HAP-1 (cell line): ENCODE data around the gene ARHGAP29.
"Not testable (repeated sequence)": the region's sequence is repeated elsewhere in the genome, so short reads cannot be mapped to it uniquely, and the experiment has no call there.

ENCODE experiments used
- DNase-seq, 2 experiments: peaks; one replicate each; pipeline ENCODE4 v3.0.0-alpha.2; 2016 to 2020; ENCODE audit warnings: low spot score in 2 of 2
- H3K27me3 ChIP-seq: fragments of 250-450 bp; sonication (Bioruptor Pico); 2 replicates; pipeline ENCODE4 v1.5.1; 2020; ENCODE audit warnings: low read depth, mild to moderate bottlenecking, moderate library complexity
- H3K36me3 ChIP-seq: fragments of 250-450 bp; sonication (Bioruptor Pico); replicated peaks from 2 replicates; pipeline ENCODE4 v1.5.1; 2020; ENCODE audit warnings: mild to moderate bottlenecking
- H3K4me1 ChIP-seq: fragments of 250-450 bp; sonication (Bioruptor Pico); 2 replicates; pipeline ENCODE4 v1.5.1; 2020; ENCODE audit warnings: mild to moderate bottlenecking
- H3K4me3 ChIP-seq: fragments of 250-450 bp; sonication (Bioruptor Pico); 2 replicates; pipeline ENCODE4 v1.5.1; 2020; ENCODE audit warnings: mild to moderate bottlenecking, moderate library complexity
- H3K9me3 ChIP-seq: fragments of 250-450 bp; sonication (Bioruptor Pico); 2 replicates; pipeline ENCODE4 v1.5.1; 2020; ENCODE audit warnings: mild to moderate bottlenecking, moderate library complexity
- in situ Hi-C: fragments of 300-500 bp; cut with MboI; formaldehyde crosslinking; loops from 3 replicates; pipeline ENCODE4 v1.14.3; 2020; ENCODE audit warnings: low sequenced_read_pairs, inconsistent platforms, mixed read lengths

ARHGAP29 gene

DNA sequence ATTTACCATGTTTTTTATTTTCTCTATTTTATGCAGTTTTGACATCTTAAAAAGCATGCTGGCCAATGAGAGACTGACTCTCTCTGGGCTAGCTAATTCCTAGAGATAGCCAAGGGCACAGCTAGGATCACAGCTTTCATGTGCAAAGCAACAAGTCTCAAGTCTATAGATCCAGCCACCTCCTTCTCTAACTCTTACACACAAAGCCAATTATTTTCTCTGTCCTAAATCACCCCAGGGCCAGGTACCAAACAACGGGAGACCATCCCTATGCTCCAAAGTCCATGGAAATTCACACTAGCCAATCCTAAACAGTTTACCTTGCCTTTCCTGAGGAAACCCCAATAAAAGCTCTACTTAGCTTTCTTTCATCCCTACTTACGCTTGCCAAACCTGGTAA lies 38.0 kb downstream of the ARHGAP29 start:
- no peaks in the 10 kb centered on the region for H3K36me3 ChIP-seq
- H3K4me3 ChIP-seq: no peak overlapping the region
- DNase-seq: no peak
- no peaks in the 10 kb centered on the region for H3K9me3 ChIP-seq
- H3K27me3 ChIP-seq: peaks cover 11% of the 10 kb centered on the region
- in situ Hi-C loops: no loop called here
- H3K4me1 ChIP-seq: no peaks in the 10 kb centered on the region

DNA sequence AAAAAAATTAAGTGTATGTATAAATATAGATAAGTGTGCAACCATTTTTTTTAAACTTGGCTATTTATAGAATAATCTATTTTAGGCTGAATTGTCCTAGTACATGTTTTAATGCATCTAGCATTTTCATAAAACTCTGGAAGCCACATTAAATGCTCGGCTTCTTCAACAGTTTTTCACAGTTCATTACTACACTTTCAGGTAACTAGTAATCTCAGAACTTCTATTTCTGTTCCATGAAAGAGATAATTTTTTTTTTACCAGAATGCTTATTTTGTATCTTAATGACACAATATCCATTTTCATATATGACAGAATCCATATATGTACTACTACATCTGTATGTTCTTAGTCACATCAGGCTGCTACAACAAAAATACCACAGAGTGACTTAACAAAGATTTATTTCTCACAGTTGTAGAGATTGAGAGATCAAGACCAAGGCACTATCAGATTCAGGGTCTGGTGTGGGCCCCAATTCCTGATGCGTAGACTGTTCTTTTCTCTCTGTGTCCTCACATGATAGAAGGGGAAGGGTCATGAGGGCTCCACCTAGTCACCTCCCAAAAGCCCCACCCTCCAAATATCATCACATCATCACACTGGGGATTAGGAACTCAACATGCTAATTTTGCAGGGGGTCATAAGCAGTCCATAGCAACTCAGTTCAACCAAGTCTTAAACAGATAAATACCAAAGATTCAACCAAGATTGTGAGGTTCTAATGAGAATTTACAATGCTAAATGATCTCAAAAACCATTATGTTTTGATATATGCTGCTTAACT lies 43.1 kb downstream of the ARHGAP29 start:
- H3K36me3 ChIP-seq: no peaks in the 10 kb centered on the region
- H3K4me3 ChIP-seq: no peak overlapping the region
- H3K9me3 ChIP-seq: no peaks in the 10 kb centered on the region
- peaks cover 16% of the 10 kb centered on the region for H3K27me3 ChIP-seq
- DNase-seq: no peak
- in situ Hi-C loops: no loop called here
- H3K4me1 ChIP-seq: no peaks in the 10 kb centered on the region

- Histone ChIP-seq H3K4me3 (no peak overlapping the region), H3K9me3 (no peaks in the 10 kb centered on the region), H3K27me3 (peaks cover 16% of the 10 kb centered on the region), H3K36me3 (no peaks in the 10 kb centered on the region), H3K4me1 (no peaks in the 10 kb centered on the region)
- DNase-seq: no peak
- in situ Hi-C loops: no loop called here
These were observed 44.3 kb downstream of the ARHGAP29 start for GRCh38 chr1:94193128-94193527.

- DNase-seq: no peak
- no peak overlapping the region for H3K4me3 ChIP-seq
- H3K9me3 ChIP-seq: no peaks in the 10 kb centered on the region
- peaks cover 9% of the 10 kb centered on the region for H3K27me3 ChIP-seq
- no peaks in the 10 kb centered on the region for H3K4me1 ChIP-seq
- in situ Hi-C loops: no loop called here
- H3K36me3 ChIP-seq: no peaks in the 10 kb centered on the region
These were observed 46.2 kb downstream of the ARHGAP29 start for GRCh38 chr1:94191216-94191615.

- H3K36me3 ChIP-seq: no peaks in the 10 kb centered on the region
- H3K9me3 ChIP-seq: no peaks in the 10 kb centered on the region
- in situ Hi-C loops: no loop called here
- peaks cover 2% of the 10 kb centered on the region; the same call in 1 of the 2 replicates for H3K27me3 ChIP-seq
- H3K4me3 ChIP-seq: no peak overlapping the region
- no peak for DNase-seq
- H3K4me1 ChIP-seq: no peaks in the 10 kb centered on the region
These were observed 50.4 kb downstream of the ARHGAP29 start for GRCh38 chr1:94186946-94187345.

DNA sequence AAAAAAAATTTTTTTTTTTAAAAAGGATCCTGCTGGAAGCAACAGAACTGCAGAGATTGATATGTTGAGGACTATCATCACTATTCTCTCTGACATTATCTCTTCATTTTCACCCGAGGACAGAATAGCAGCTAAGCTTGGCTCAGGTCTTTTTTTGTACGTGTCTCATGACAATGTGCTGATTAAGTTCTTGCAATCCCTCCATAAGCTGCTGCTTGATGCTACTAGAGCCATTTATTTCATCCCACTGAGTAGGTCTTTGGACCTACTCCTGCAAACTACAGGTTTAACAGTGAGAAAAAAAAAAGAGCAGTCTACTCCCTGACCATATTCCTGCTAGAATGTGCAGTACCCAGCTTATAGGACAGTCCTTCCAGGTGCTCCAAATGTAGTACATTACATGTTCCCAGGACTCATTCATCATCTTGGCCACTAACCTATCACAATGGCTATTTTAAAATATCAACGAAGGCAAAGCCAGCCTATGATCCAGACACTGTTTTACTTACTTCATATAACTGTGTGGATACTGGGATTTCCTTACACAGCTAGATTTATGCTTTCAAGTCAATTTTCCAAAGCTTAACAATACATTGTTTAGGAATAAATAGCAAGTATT lies 54.1 kb downstream of the ARHGAP29 start:
- DNase-seq: no peak
- H3K4me3 ChIP-seq: no peak overlapping the region

DNA sequence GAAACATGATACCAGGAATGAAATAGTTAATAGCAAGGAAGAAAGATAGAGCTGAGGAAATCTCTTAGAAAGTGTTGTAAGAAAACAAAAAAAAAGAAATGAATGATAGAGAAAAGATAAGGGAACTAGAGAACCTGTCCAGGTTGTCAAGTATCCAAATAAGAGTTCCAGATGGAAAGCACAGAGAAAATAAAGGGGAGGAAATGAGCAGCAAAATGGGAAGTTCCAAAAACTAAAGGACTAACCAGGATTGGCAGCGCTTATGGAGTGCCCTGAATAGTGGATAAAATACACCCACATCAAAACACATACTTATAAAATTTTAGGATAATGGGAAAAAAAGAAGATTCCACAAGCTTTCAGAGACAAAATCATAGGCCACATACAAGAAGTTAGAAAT lies 55.2 kb downstream of the ARHGAP29 start:
- no peak overlapping the region for H3K4me3 ChIP-seq
- H3K4me1 ChIP-seq: no peaks in the 10 kb centered on the region
- no peaks in the 10 kb centered on the region for H3K36me3 ChIP-seq
- no peaks in the 10 kb centered on the region for H3K9me3 ChIP-seq
- in situ Hi-C loops: no loop called here
- no peak for DNase-seq
- no peaks in the 10 kb centered on the region for H3K27me3 ChIP-seq

More for the DNA sequence above, 54.1 kb downstream of the ARHGAP29 start:
- in situ Hi-C loops: no loop called here
- Histone ChIP-seq H3K36me3 (no peaks in the 10 kb centered on the region), H3K9me3 (no peaks in the 10 kb centered on the region), H3K27me3 (no peaks in the 10 kb centered on the region), H3K4me1 (no peaks in the 10 kb centered on the region)

DNA sequence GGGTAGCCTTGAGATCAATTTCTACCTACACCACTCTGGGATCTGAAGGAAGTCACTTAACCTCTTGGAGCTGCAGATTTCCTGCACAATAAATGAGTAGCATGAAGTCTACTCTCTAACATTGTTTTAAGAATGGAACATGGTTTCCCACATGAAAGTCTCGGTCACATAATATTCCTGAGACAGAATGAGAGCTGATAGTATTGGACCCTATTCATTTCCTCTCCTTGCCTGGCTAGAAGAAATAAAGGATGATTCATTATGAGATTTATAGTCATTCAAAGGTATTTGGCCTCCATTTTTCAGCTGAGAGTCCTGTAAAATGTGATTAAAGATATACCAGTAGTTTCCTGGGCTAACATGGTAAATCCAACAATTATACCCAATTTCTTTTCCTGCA lies 56.7 kb downstream of the ARHGAP29 start:
- Histone ChIP-seq H3K4me1 (no peaks in the 10 kb centered on the region), H3K36me3 (no peaks in the 10 kb centered on the region), H3K27me3 (no peaks in the 10 kb centered on the region), H3K9me3 (no peaks in the 10 kb centered on the region), H3K4me3 (no peak overlapping the region)
- DNase-seq: no peak
- in situ Hi-C loops: no loop called here

GRCh38 chr1:94178901-94179300 lies 58.5 kb downstream of the ARHGAP29 start:
- Histone ChIP-seq H3K4me1 (no peaks in the 10 kb centered on the region), H3K36me3 (no peaks in the 10 kb centered on the region), H3K9me3 (no peaks in the 10 kb centered on the region), H3K27me3 (no peaks in the 10 kb centered on the region), H3K4me3 (no peak overlapping the region)
- in situ Hi-C loops: no loop called here
- DNase-seq: no peak

DNA sequence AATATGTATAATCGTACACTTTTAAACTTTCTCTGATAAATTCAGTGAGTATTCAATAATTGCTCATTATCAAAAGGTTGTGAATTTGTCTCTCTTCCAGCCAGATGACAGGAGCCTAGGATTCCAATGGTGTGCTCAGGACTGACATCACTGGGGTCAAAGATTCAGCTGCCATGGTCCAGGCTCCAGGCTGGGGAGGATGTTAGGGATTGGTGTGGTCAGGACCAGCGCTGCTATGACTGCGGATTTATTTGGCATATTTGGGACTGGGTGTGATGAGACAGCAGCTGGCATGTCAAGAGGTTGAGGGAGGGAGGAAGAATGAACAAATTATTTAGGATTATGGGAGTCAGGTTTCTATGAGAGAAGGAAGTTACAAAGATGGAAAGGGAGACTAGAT lies 68.3 kb downstream of the ARHGAP29 start:
- DNase-seq: no peak
- Histone ChIP-seq H3K9me3 (no peaks in the 10 kb centered on the region), H3K36me3 (no peaks in the 10 kb centered on the region), H3K27me3 (peaks cover 9% of the 10 kb centered on the region; the same call in 1 of the 2 replicates), H3K4me3 (no peak overlapping the region), H3K4me1 (no peaks in the 10 kb centered on the region)
- in situ Hi-C loops: no loop called here

- Histone ChIP-seq H3K4me3 (no peak overlapping the region), H3K9me3 (no peaks in the 10 kb centered on the region), H3K4me1 (no peaks in the 10 kb centered on the region), H3K36me3 (no peaks in the 10 kb centered on the region), H3K27me3 (no peaks in the 10 kb centered on the region)
- DNase-seq: no peak
- in situ Hi-C loops: no loop called here
These were observed 71.5 kb downstream of the ARHGAP29 start for GRCh38 chr1:94165843-94166242.

DNA sequence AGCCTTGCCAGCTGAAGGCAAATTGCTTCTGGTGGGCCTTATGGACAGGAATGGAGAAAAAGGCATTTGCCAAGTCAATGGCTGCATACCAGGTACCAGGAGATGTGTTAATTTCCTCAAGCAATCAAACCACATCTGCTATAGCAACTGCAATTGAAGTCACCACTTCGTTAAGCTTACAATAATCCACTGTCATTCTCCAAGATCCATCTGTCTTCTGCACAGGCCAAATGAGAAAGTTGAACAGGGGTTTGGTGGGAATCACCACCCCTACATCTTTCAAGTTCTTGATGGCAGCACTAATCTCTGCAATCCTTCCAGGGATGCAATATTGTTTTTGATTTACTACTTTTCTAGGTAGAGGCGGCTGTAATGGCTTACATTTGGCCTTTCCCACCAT lies 72.5 kb downstream of the ARHGAP29 start:
- in situ Hi-C loops, H3K36me3 ChIP-seq, H3K4me3 ChIP-seq, H3K27me3 ChIP-seq, H3K9me3 ChIP-seq, H3K4me1 ChIP-seq, DNase-seq: not testable (repeated sequence)

GRCh38 chr1:94164121-94164520 lies 73.3 kb downstream of the ARHGAP29 start:
- H3K4me1 ChIP-seq, in situ Hi-C loops: not testable (repeated sequence)

GRCh38 chr1:94163249-94163648 lies 74.1 kb downstream of the ARHGAP29 start:
- DNase-seq, H3K36me3 ChIP-seq, in situ Hi-C loops, H3K27me3 ChIP-seq, H3K4me1 ChIP-seq, H3K9me3 ChIP-seq, H3K4me3 ChIP-seq: not testable (repeated sequence)

More at GRCh38 chr1:94164121-94164520, 73.3 kb downstream of the ARHGAP29 start:
- not testable (repeated sequence) for H3K4me3 ChIP-seq, H3K9me3 ChIP-seq, H3K36me3 ChIP-seq, H3K27me3 ChIP-seq, DNase-seq
